Bronchial epithelial cell (primary cell): ENCODE results near the gene SLC25A47. TPM values are rescaled to one million over a fixed set of nuclear protein-coding genes. Genes with fewer than 3 reads are reported as not detected.
A peak's percentile ranks its signal among the peaks of the same experiment; 100 is the strongest.
"Not testable (repeated sequence)": the region's sequence is repeated elsewhere in the genome, so short reads cannot be mapped to it uniquely, and the experiment has no call there.

ENCODE experiments used
- DNase-seq: peaks from one replicate; pipeline ENCODE4 v3.0.0-alpha.2; 2010; ENCODE audit warnings: low read depth
- FAIRE-seq: peaks from 2 replicates; lab custom pipeline; 2011; peaks lifted over from hg19 to GRCh38; lab: Jason Lieb, UNC
- H3K27me3 ChIP-seq: 2 replicates; pipeline ENCODE4 v1.5.1; 2011; ENCODE audit warnings: low read length; ENCODE audit not compliant: control insufficient read depth, insufficient read depth
- H3K36me3 ChIP-seq: 2 replicates; pipeline ENCODE4 v1.5.1; 2011; ENCODE audit warnings: low read length; ENCODE audit not compliant: control insufficient read depth, insufficient read depth
- H3K4me3 ChIP-seq: 2 replicates; pipeline ENCODE4 v1.5.1; 2011; ENCODE audit warnings: mild to moderate bottlenecking, low read depth, low read length, control low read depth
- CTCF ChIP-seq: IDR thresholded peaks from 2 replicates; pipeline ENCODE4 v1.5.1; 2011; ENCODE audit warnings: mild to moderate bottlenecking, moderate library complexity, low read length, control low read depth, inconsistent platforms; ENCODE audit not compliant: insufficient read depth, severe bottlenecking
- total RNA-seq: library from RNA; depleted of rRNA; stranded (reverse); fragments of >200 nt; gene quantifications from 2 replicates; pipeline ENCODE4 v1.2.1, GENCODE V29; 2014

SLC25A47 gene
- total RNA-seq, 1 donor from 2014 or later, result not detected

- Histone ChIP-seq H3K36me3 (peaks cover 4% of the 10 kb centered on the region), H3K4me3 (no peak overlapping the region), H3K27me3 (no peaks in the 10 kb centered on the region)
- DNase-seq, result no peak
- TF ChIP-seq CTCF, result no peak
- no peak for FAIRE-seq
Measured at GRCh38 chr14:100279563-100279962, 43.6 kb upstream of the SLC25A47 start.

- peak; percentile 26 for DNase-seq
- FAIRE-seq, result no peak
- no peak for TF ChIP-seq CTCF
- Histone ChIP-seq H3K36me3 (peaks cover 2% of the 10 kb centered on the region), H3K4me3 (no peak overlapping the region), H3K27me3 (no peaks in the 10 kb centered on the region)
Measured at GRCh38 chr14:100281286-100282082, 41.7 kb upstream of the SLC25A47 start.

- DNase-seq, result no peak
- no peak overlapping the region for H3K4me3 ChIP-seq
- peaks cover 2% of the 10 kb centered on the region for H3K36me3 ChIP-seq
- FAIRE-seq, result no peak
- no peaks in the 10 kb centered on the region for H3K27me3 ChIP-seq
- TF ChIP-seq CTCF, result no peak
Measured at GRCh38 chr14:100282083-100282350, 41.1 kb upstream of the SLC25A47 start.

GRCh38 chr14:100282766-100283419, 40.2 kb upstream of the SLC25A47 start:
- no peaks in the 10 kb centered on the region for H3K27me3 ChIP-seq
- DNase-seq (peak; percentile 82), FAIRE-seq (no peak)
- no peak for TF ChIP-seq CTCF
- peaks cover 2% of the 10 kb centered on the region for H3K36me3 ChIP-seq
- no peak overlapping the region for H3K4me3 ChIP-seq

GRCh38 chr14:100283436-100283835, 39.7 kb upstream of the SLC25A47 start:
- not testable (repeated sequence) for FAIRE-seq, H3K36me3 ChIP-seq, H3K27me3 ChIP-seq, H3K4me3 ChIP-seq, DNase-seq

- no peak overlapping the region for H3K4me3 ChIP-seq
- FAIRE-seq (no peak), DNase-seq (no peak)
- H3K27me3 ChIP-seq, result no peaks in the 10 kb centered on the region
- H3K36me3 ChIP-seq, result peaks cover 4% of the 10 kb centered on the region
- TF ChIP-seq CTCF, result no peak
Measured at GRCh38 chr14:100283984-100284881, 38.9 kb upstream of the SLC25A47 start.
